Heart left ventricle (tissue), 16 donors: Measurements from ENCODE around the gene PRSS2. TPM values are rescaled to one million over a fixed set of nuclear protein-coding genes. Genes with fewer than 3 reads are reported as not detected.

ENCODE experiments used
- ATAC-seq, 4 donors: fragments of 200-7000 bp; cut with Tn5 transposase; one replicate each; pipeline ENCODE4 v1.9.1; 2020 to 2022; ENCODE audit warnings: moderate library complexity in 4 of 4, mild to moderate bottlenecking in 3 of 4, moderate number of reproducible peaks in 1 of 4
- DNase-seq, 5 donors: peaks; one replicate each; pipeline ENCODE4 v3.0.0-alpha.2; 2020
- H3K27ac ChIP-seq, 12 donors: fragments of 200-600 bp; sonication (generic) in 4 of 12; one replicate each; pipeline versions ENCODE4 v1.5.0 to v1.8.0; 2016 to 2022; ENCODE audit warnings: mild to moderate bottlenecking in 2 of 12
- H3K27me3 ChIP-seq, 9 donors: fragments of 200-600 bp; sonication (generic) in 2 of 9; one replicate each; pipeline versions ENCODE4 v1.5.1 to v1.8.0; 2016 to 2022; ENCODE audit warnings: mild to moderate bottlenecking in 3 of 9
- H3K36me3 ChIP-seq, 9 donors: fragments of 200-600 bp; sonication (generic) in 2 of 9; one replicate each; pipeline versions ENCODE4 v1.5.0 to v1.8.0; 2018 to 2022; ENCODE audit warnings: mild to moderate bottlenecking in 2 of 9
- H3K4me1 ChIP-seq, 12 donors: fragments of 200-600 bp; sonication (generic) in 4 of 12; one replicate each; pipeline versions ENCODE4 v1.5.0 to v1.8.0; 2016 to 2022; ENCODE audit warnings: mild to moderate bottlenecking in 3 of 12
- H3K4me3 ChIP-seq, 12 donors: fragments of 200-600 bp; sonication (generic) in 4 of 12; one replicate each; pipeline versions ENCODE4 v1.5.0 to v1.8.0; 2017 to 2022; ENCODE audit warnings: mild to moderate bottlenecking in 9 of 12, moderate library complexity in 4 of 12
- H3K9me3 ChIP-seq, 12 donors: fragments of 200-600 bp; sonication (generic) in 4 of 12; one replicate each; pipeline versions ENCODE4 v1.5.0 to v1.8.0; 2016 to 2022; ENCODE audit warnings: mild to moderate bottlenecking in 1 of 12
- CTCF ChIP-seq, 12 donors: fragments of 200-600 bp; sonication (generic) in 4 of 12; IDR thresholded peaks; one replicate each; pipeline versions ENCODE4 v1.5.0 to v1.8.0; 2018 to 2022; ENCODE audit warnings: antibody characterized with exemption in 12 of 12, mild to moderate bottlenecking in 5 of 12
- POLR2A ChIP-seq, 2 donors: fragments of 450-650 bp; IDR thresholded peaks; one replicate each; pipeline ENCODE4 v1.6.1; 2017; ENCODE audit warnings: antibody characterized with exemption in 2 of 2, mild to moderate bottlenecking in 2 of 2, moderate library complexity in 2 of 2
- WGBS, 4 donors: extraction: QIAGEN DNeasy Blood & Tissue Kit in 2 of 4; methylation state at CpG; one replicate each; pipeline versions ENCODE4 v1.1.5 to v1.1.7; 2013 to 2018; 5-methylcytosine and 5-hydroxymethylcytosine counted together
- intact Hi-C, 10 donors: fragments of 100-400 bp; cut with DNase I; formaldehyde crosslinking; loops; one replicate each; pipeline versions ENCODE4 v1.11.1 to v1.14.2; 2022
- polyA plus RNA-seq, 2 donors: library from polyadenylated mRNA; stranded (reverse); fragments of 200-250 nt; gene quantifications; one replicate each; pipeline ENCODE4 v1.2.3, GENCODE V29; 2013
- total RNA-seq, 9 donors: library from RNA; depleted of rRNA in 2 of 9; stranded (reverse); fragments of >200 nt in 2 of 9; fragmentation: NEBNext Ultra II Directional in 3 of 9; extraction: Animal tissue kit (Norgen Biotek cat#: 25700) in 3 of 9; gene quantifications; one replicate each; pipeline versions ENCODE4 v1.1.0 to v1.2.4, GENCODE V29; 2016 to 2023
- donor health status: ischemic (EF 13 %, LVEDD 7.1; RV severe dilation, severe dysfunction).
- donor health status: healthy with polysubstance abuse.
- donor health status: DM: no; HTN: yes; CAD: no.
- donor health status: DM: no; HTN: no; CAD: no.
- donor health status: ischemic (EF 25% LVEDD 6.9; RV normal size, moderate dysfunction).
- donor health status: ischemic (EF 25% LVEDD 5.7; RV mildly dilated, moderate dysfunction).
- donor health status: healthy.
- donor health status: DM: yes; HTN: yes; CAD: no.
- donor health status: ischemic (EF 35%, LVEDD 5.7; RV mildly dilated, moderate dysfunction).
- donor health status: nonischemic (EF 11% LVEDD 7.7; RV severe dilation, severe dysfunction).
- donor health status: DM: yes; HTN: yes; CAD: no.
- donor health status: PGD.
- donor health status: ischemic (EF 29% LVEDD 5.4; RV normal size, mild dysfunction).
- donor health status: nonischemic (EF 23%, LVEDD 6.1; RV moderate dilation, normal function).

Gene PRSS2
- total and polyA plus RNA-seq, 11 donors = 1.0 to 8.4 (median 5.9) TPM; not detected in 5

DNA sequence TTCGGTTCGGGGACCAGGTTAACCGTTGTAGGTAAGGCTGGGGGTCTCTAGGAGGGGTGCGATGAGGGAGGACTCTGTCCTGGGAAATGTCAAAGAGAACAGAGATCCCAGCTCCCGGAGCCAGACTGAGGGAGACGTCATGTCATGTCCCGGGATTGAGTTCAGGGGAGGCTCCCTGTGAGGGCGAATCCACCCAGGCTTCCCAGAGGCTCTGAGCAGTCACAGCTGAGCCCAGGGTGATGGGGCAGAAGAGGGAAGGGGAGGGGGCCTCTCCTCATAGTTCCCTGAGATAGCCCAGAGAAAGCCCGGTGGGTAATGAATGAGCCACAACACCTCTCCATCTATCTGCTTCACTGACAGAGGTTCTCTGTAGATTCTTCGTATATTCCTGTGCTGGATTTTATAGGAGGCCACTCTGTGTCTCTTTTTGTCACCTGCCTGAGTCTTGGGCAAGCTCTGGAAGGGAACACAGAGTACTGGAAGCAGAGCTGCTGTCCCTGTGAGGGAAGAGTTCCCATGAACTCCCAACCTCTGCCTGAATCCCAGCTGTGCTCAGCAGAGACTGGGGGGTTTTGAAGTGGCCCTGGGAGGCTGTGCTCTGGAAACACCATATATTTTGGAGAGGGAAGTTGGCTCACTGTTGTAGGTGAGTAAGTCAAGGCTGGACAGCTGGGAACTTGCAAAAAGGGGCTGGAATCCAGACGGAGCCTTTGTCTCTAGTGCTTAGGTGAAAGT, 16.4 kb downstream of the PRSS2 start:
- Histone ChIP-seq H3K27ac (peak overlapping the region in 3 of 12 donors; percentile 28 to 76 (median 48)), H3K4me3 (peak overlapping the region in 1 of 12 donors; percentile 47), H3K36me3 (no peaks in the 10 kb centered on the region), H3K4me1 (peaks cover 0 to 4% (median 0%) of the 10 kb centered on the region in 12 donors), H3K9me3 (no peaks in the 10 kb centered on the region), H3K27me3 (peaks cover 0 to 27% (median 2%) of the 10 kb centered on the region in 9 donors)
- WGBS, 4 donors = 59 to 65% (median 63%) methylated on average over 11 of the region's 11 CpGs
- intact Hi-C loops = loop anchor here in 4 of 10 donors (5.0 to 10.0 kb wide), 5 partner anchors 120 to 182 kb away; no protein-coding TSS in a partner anchor
- no peak for TF ChIP-seq POLR2A (IDR thresholded peaks at IDR 0.05)
- no peak for TF ChIP-seq CTCF (IDR thresholded peaks at IDR 0.05)
- no peak for ATAC-seq
- no peak for DNase-seq

- H3K27me3 ChIP-seq = peaks cover 0 to 22% (median 2%) of the 10 kb centered on the region in 9 donors
- ATAC-seq = no peak
- H3K4me1 ChIP-seq = peaks cover 0 to 4% (median 0%) of the 10 kb centered on the region in 12 donors
- DNase-seq = no peak
- no peak for TF ChIP-seq CTCF (IDR thresholded peaks at IDR 0.05)
- TF ChIP-seq POLR2A (IDR thresholded peaks at IDR 0.05) = no peak
- intact Hi-C loops = loop anchor here in 4 of 10 donors (5.0 to 10.0 kb wide), 5 partner anchors 120 to 183 kb away; no protein-coding TSS in a partner anchor
- no peaks in the 10 kb centered on the region for H3K9me3 ChIP-seq
- 71 to 90% (median 78%) methylated on average over 6 of the region's 6 CpGs for WGBS, 4 donors
- H3K27ac ChIP-seq = peak overlapping the region in 2 of 12 donors; percentile 41 to 76
- H3K36me3 ChIP-seq = no peaks in the 10 kb centered on the region
- H3K4me3 ChIP-seq = peak overlapping the region in 1 of 12 donors; percentile 47
Observed at GRCh38 chr7:142787783-142788182, 17.0 kb downstream of the PRSS2 start.

DNA sequence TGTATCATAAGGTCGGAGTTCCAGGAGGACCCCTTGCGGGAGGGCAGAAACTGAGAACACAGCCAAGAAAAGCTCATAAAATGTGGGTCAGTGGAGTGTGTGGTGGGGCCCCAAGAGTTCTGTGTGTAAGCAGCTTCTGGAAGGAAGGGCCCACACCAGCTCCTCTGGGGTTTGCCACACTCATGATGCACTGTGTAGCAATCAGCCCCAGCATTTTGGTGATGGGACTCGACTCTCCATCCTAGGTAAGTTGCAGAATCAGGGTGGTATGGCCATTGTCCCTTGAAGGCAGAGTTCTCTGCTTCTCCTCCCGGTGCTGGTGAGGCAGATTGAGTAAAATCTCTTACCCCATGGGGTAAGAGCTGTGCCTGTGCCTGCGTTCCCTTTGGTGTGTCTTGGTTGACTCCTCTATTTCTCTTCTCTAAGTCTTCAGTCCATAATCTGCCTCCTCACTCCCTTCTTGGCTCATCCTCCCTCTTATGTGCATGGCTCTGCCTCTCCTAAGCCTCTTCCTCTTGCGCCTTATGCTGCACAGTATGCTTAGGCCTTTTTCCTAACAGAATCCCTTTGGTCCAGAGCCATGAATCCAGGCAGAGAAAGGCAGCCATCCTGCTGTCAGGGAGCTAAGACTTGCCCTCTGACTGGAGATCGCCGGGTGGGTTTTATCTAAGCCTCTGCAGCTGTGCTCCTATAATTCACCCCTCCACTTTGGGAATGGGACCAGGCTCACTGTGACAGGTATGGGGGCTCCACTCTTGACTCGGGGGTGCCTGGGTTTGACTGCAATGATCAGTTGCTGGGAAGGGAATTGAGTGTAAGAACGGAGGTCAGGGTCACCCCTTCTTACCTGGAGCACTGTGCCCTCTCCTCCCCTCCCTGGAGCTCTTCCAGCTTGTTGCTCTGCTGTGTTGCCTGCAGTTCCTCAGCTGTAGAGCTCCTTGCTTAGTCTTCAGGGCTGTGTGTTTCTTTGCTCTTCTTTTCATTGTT, 17.8 kb downstream of the PRSS2 start:
- no peak for TF ChIP-seq POLR2A (IDR thresholded peaks at IDR 0.05)
- no peak for TF ChIP-seq CTCF (IDR thresholded peaks at IDR 0.05)
- Histone ChIP-seq H3K4me1 (no peaks in the 10 kb centered on the region), H3K36me3 (no peaks in the 10 kb centered on the region), H3K9me3 (no peaks in the 10 kb centered on the region), H3K27me3 (peaks cover 0 to 18% (median 0%) of the 10 kb centered on the region in 9 donors), H3K4me3 (peak overlapping the region in 1 of 12 donors; percentile 47), H3K27ac (peak overlapping the region in 1 of 12 donors; percentile 76)
- WGBS, 4 donors = 68 to 76% (median 74%) methylated on average over 10 of the region's 10 CpGs
- intact Hi-C loops = loop anchor here in 4 of 10 donors (5.0 to 10.0 kb wide), 5 partner anchors 121 to 184 kb away; no protein-coding TSS in a partner anchor
- DNase-seq (no peak), ATAC-seq (no peak)
